Central memory CD8-positive, alpha-beta T cell (primary cell): ENCODE data around the gene TCF20.

Experiments
- ATAC-seq: fragments of 150-1000 bp; cut with Tn5 transposase; replicated peaks from 2 replicates; pipeline ENCODE4 v1.10.0; 2022; ENCODE audit warnings: mild to moderate bottlenecking, moderate FRiP score, moderate number of reproducible peaks; ENCODE audit not compliant: poor library complexity, severe bottlenecking; ENCODE audit errors: extremely low read depth
- DNase-seq, 2 donors: peaks; one replicate each; pipeline ENCODE4 v3.0.0; 2021; ENCODE audit warnings: low spot score in 2 of 2
- H3K27ac Mint-ChIP-seq: one replicate; pipeline ENCODE4 v1.8.0; 2022; ENCODE audit warnings: low read depth, mild to moderate bottlenecking, moderate library complexity, mixed read lengths
- H3K27me3 Mint-ChIP-seq: one replicate; pipeline ENCODE4 v1.8.0; 2022; ENCODE audit warnings: mixed read lengths
- H3K36me3 Mint-ChIP-seq: one replicate; pipeline ENCODE4 v1.8.0; 2022; ENCODE audit warnings: mild to moderate bottlenecking, moderate library complexity, mixed read lengths; ENCODE audit not compliant: insufficient read depth
- H3K4me1 Mint-ChIP-seq: one replicate; pipeline ENCODE4 v1.8.0; 2022; ENCODE audit warnings: mixed read lengths
- H3K4me3 Mint-ChIP-seq: one replicate; pipeline ENCODE4 v1.8.0; 2022; ENCODE audit warnings: mild to moderate bottlenecking, moderate library complexity, mixed read lengths
- H3K9me3 Mint-ChIP-seq: one replicate; pipeline ENCODE4 v1.8.0; 2022; ENCODE audit warnings: mixed read lengths

Gene TCF20

DNA sequence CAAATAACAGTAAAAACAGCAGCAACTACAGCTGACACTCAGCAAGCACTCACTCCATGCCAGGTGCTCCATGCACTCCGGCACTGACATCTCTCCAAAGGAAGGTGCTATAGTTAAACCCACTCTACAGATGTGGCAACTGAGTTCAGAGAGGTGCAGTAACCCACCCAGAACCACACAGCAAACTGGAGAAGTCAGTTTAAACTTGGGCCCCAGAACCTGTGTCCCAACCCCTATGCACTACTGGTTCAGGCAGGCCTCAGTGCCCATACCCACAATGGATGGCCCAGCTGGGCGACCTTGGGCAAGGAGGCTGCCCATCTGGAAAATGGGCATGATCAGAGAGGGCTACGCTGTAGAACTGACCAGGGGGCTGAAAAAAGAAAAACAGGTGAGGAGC, 26.4 kb upstream of the TCF20 start:
- no peak for DNase-seq
- peaks cover 50% of the 10 kb centered on the region for H3K4me1 Mint-ChIP-seq
- H3K27me3 Mint-ChIP-seq: no peaks in the 10 kb centered on the region
- ATAC-seq: no peak
- H3K4me3 Mint-ChIP-seq: no peak overlapping the region
- H3K9me3 Mint-ChIP-seq: no peaks in the 10 kb centered on the region
- peaks cover 5% of the 10 kb centered on the region for H3K36me3 Mint-ChIP-seq
- no peak overlapping the region for H3K27ac Mint-ChIP-seq

DNA sequence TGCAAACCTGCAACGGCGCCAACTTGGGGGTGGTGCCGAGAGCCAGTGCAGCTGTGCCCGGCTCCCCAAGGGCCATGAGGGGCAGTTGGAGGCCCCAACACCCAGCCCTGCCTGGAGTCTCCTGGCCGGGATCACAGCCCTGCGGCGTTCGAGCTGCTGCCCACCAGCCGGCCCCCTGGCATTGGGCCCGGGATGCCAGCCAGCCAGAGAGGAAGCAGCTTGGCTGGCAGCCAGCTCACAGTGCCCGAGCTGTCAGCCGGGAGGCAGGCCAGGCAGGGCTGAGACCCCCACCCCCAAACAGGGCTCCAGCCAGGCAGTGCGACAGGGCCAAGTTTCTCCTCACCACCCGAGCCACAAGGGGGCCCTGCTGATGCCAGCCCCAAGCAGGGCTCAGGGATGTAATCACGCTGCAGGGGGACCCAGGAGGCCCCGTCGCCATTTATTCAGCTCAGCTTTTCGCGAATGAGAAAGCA, 26.0 kb upstream of the TCF20 start:
- Mint-ChIP-seq H3K27me3 (no peaks in the 10 kb centered on the region), H3K36me3 (peaks cover 5% of the 10 kb centered on the region), H3K4me3 (no peak overlapping the region), H3K9me3 (no peaks in the 10 kb centered on the region), H3K27ac (no peak overlapping the region), H3K4me1 (peaks cover 54% of the 10 kb centered on the region)
- ATAC-seq (no peak), DNase-seq (no peak)

DNA sequence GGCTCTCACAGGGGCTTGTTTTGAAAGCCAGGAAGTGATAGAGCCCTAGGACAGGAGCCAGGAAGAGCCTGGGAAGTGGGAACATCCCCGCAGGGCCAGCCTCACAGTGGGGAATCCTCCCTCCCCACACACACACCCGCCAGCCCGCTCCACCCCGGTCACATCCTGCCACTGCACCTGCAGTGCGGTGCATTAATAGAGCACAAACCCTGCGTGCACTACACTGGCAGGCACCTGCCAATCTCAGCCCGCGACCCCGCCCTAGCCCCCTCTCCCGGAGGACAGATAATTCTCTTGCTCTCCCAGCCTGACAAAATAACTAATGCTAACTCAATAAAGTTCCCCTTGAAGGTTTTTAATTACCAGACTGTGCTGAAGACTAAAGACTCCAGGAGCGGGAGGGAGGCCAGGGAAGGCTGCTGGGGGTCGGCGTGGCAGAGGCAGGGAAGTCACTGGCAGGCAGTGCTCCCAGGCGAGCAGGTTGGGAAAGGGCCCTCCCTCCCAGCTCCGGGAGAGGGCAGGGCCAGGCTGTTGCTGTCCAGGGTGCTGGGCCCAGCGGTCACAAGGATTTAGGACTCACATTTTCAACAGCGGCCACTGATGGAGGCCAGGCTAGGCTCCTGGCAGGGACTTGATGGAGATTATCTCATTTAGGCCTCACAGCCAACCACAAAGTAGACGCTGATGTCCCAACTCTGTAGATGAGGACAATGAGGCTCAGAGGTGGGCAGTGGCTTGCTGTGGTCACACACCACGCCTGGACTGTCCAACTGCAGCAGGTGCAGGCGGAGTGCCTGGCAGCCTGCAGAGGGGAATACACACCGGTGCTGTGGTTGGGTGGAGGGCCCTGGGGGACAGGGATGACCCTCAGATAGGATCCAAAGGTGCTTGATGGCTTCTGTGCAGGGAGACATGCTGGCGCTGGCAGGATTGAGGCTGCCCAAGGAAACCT, 23.9 kb upstream of the TCF20 start:
- ATAC-seq: peak; percentile 65
- H3K4me1 Mint-ChIP-seq: peaks cover 39% of the 10 kb centered on the region
- H3K4me3 Mint-ChIP-seq: no peak overlapping the region
- DNase-seq: no peak
- no peaks in the 10 kb centered on the region for H3K9me3 Mint-ChIP-seq
- peaks cover 3% of the 10 kb centered on the region for H3K36me3 Mint-ChIP-seq
- H3K27me3 Mint-ChIP-seq: no peaks in the 10 kb centered on the region
- H3K27ac Mint-ChIP-seq: peak overlapping the region; percentile 38

DNA sequence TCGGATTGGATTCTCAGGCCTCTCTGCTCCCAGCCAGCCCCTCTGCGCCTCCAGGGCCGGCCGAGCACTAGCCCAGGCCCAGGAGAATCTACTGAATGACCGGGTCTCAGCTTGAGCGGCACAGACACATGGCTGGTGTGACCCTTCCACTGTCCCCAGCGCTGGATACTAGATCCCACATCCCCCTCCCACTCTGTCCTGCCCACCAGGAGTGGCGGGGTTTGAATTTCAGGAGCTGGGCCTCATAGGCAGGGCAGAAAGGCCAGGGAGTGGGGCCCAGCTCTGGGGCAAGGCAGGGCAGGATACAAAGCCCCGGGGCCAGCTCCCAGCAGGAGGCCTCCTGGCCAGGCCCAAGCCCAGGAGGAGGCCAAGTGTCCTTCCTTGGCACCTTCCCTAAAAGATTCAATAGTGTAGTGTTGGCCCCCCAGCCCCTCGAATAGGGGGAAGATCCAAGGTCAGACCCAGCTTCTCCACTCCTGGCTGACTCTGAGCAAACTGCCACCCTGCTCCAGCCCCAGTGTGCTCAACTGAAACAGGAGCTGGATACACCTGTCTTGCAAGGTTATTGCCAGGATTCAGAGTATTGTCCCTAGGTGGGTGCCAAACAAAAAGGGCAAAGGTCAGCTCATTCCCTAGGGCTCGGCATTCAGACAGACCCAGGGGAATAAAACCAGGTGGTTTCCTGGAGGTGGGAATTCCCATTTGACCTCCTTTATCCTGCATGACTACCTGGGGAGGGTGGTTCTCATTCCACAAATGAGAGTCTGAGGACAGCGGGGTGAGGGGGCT, 22.5 kb upstream of the TCF20 start:
- Mint-ChIP-seq H3K36me3 (peaks cover 3% of the 10 kb centered on the region), H3K9me3 (no peaks in the 10 kb centered on the region), H3K4me3 (no peak overlapping the region), H3K27me3 (no peaks in the 10 kb centered on the region), H3K27ac (no peak overlapping the region), H3K4me1 (peaks cover 25% of the 10 kb centered on the region)
- DNase-seq (no peak), ATAC-seq (no peak)

DNA sequence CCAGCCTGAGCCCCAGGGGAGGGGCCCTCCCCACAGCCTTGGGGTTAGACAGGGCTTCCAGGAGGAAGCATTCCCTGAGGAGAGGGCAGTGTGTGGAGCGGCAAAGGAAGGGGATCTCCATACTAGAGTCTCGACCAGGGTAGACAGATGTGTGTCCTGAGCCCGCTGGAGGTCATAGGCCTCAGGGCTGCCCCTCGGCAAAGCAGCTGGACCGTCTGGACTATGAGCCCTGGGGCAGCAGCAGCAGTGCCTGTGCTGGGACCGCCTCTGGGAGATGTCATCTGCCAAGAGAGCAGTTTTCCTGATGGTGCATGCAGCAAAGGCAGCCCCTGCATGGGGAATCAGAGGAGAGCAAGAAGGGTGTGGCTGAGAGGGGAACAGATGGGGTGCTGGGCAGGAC, 20.8 kb upstream of the TCF20 start:
- H3K9me3 Mint-ChIP-seq: no peaks in the 10 kb centered on the region
- H3K27me3 Mint-ChIP-seq: no peaks in the 10 kb centered on the region
- no peak overlapping the region for H3K4me3 Mint-ChIP-seq
- H3K36me3 Mint-ChIP-seq: peaks cover 7% of the 10 kb centered on the region
- H3K27ac Mint-ChIP-seq: no peak overlapping the region
- DNase-seq: no peak
- ATAC-seq: no peak
- H3K4me1 Mint-ChIP-seq: peaks cover 37% of the 10 kb centered on the region

DNA sequence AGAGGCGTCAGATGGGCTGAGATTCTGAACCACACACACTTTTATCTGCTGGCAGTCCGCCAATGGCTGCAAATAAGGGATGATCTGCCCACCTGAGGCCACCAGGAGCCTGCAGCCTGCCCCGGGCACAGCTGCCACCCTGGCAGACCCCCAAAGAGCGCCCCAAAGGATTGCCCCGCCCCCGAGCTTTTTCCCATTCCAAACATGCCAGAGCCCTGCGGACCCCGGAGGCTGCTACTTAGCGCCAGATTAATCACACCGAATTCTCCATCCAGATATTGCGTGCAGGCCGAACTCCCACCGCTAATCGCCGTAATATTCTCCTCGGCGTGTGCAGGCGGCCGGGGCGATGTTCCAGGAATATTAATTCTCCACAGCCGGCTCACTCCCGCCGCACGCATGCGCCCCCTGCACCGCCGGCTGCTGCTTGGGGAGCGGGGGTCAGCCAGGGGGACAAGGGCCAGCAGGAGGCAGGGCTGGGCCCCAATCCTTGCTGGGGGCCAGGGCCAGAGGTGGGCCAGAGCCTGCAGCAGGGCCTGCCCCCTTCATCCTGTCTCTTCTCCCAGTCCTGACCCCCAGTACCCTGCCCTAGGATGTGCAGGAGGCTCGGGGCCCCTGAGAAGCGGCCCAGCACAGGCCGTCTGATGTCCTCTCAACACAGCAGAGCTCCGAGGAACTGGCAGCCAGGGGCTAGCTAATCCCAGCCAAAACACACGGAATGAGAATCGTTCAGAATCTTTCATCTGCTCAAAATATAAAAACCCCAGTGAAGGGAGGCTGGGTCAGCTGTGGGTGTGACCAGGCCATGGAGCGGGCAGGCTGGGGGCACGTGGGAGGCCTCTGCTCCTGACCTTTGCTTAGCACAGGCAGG, 19.5 kb upstream of the TCF20 start:
- Mint-ChIP-seq H3K36me3 (peaks cover 9% of the 10 kb centered on the region), H3K27me3 (no peaks in the 10 kb centered on the region), H3K9me3 (no peaks in the 10 kb centered on the region), H3K27ac (no peak overlapping the region), H3K4me3 (no peak overlapping the region), H3K4me1 (peaks cover 49% of the 10 kb centered on the region)
- no peak for ATAC-seq
- no peak for DNase-seq

DNA sequence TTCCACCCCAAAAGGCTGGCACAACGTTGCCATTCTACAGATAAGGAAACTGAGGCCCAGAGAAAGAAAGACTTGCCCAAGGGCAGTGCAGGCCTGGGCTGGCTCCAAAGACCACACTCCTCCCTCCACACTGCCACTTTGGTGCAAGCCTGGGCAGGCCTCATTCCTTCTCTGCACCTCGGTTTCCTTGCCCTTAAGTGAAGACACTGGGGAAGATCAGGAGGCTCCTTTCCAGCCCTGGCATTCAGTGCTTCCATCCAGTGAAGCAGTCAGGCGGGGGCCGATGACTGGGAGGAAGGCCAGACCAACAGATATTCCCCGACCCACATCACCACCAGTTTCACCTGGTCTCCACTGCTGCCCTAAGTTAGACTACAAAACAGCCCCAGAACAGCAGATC, 18.3 kb upstream of the TCF20 start:
- no peak for ATAC-seq
- Mint-ChIP-seq H3K4me3 (no peak overlapping the region), H3K36me3 (peaks cover 9% of the 10 kb centered on the region), H3K27ac (no peak overlapping the region), H3K4me1 (peaks cover 45% of the 10 kb centered on the region), H3K27me3 (no peaks in the 10 kb centered on the region), H3K9me3 (no peaks in the 10 kb centered on the region)
- no peak for DNase-seq

DNA sequence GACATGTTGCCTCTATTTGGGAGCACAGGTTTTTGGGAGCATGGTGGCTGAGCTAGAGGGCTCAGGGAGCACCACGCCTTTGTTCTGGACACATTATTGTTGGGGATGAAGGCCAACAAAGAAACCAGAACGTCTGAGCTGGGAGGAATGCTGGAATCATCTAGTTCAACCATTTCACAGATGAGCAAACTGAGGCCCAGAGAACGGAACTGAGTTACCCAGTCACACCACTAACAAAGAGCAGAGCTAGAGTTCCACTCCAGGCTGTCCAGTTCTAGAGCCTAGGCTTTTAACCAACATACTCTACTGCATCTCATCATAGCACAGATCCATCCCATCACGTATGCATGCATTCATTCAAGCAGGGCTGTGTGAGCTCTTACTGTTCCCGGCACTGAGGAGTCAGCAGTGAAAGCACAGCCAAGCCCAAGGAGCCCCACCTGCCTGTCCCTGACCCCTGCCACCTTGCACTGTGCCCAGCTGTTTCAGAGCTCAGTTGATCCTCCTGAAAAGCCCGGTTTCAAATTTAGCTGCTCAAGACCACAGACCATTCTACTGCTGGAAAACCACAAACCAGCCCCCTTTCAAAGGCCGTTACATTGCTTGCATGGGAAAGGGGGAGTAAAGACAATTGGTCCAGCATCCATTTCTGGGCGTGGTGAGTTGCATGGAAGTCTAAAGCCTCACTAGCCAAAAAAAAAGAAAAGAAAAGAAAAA, 16.9 kb upstream of the TCF20 start:
- Mint-ChIP-seq H3K9me3 (no peaks in the 10 kb centered on the region), H3K36me3 (peaks cover 7% of the 10 kb centered on the region), H3K4me3 (no peak overlapping the region), H3K27me3 (peaks cover 10% of the 10 kb centered on the region), H3K4me1 (peaks cover 47% of the 10 kb centered on the region), H3K27ac (peak overlapping the region; percentile 88)
- DNase-seq (no peak), ATAC-seq (no peak)

DNA sequence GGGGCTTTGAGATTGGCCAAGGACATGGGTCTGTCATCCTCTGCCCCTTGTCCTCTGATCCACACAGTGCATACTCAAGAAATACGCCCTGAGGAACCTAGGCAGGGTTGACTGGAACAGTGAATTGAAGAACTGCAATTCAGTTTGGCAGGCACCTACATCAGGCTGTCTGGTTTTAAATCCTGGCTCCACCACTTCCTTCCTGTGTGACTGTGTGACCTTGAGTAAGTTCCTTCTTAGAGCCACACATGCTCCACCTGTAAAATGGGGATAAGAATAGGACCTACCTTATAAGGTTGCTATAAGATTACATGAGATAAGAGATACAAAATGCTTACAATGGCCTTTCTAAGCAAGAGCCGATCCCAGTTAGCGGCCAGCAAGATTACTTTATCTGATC, 15.8 kb upstream of the TCF20 start:
- H3K9me3 Mint-ChIP-seq: no peaks in the 10 kb centered on the region
- H3K27ac Mint-ChIP-seq: peak overlapping the region; percentile 88
- H3K4me1 Mint-ChIP-seq: peaks cover 42% of the 10 kb centered on the region
- H3K4me3 Mint-ChIP-seq: peak overlapping the region; percentile 60
- H3K36me3 Mint-ChIP-seq: peaks cover 7% of the 10 kb centered on the region
- DNase-seq: peak in 1 of 2 donors; percentile 35
- H3K27me3 Mint-ChIP-seq: peaks cover 21% of the 10 kb centered on the region
- peak; percentile 92 for ATAC-seq

DNA sequence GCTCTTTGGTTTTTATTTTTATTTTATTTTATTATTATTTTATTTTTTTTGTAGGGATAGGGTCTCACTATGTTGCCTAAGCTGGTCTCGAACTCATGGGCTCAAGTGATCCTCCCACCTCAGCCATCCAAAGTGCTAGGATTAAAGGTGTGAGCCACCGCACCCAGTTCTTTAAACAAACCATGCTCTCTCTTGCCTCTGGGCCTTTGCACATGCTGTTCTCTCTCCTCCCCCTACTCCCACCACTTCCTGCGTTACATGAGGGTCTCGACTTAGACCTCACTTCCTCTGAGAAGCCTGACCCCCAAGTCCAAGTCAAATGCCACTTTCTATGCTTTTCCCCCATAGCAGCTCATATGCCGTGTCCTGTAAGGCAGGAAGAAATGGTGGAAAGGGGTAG, 15.2 kb upstream of the TCF20 start:
- H3K36me3 Mint-ChIP-seq: peaks cover 7% of the 10 kb centered on the region
- DNase-seq: no peak
- H3K9me3 Mint-ChIP-seq: no peaks in the 10 kb centered on the region
- H3K4me1 Mint-ChIP-seq: peaks cover 40% of the 10 kb centered on the region
- no peak for ATAC-seq
- H3K27ac Mint-ChIP-seq: peak overlapping the region; percentile 88
- peaks cover 25% of the 10 kb centered on the region for H3K27me3 Mint-ChIP-seq
- peak overlapping the region; percentile 60 for H3K4me3 Mint-ChIP-seq

DNA sequence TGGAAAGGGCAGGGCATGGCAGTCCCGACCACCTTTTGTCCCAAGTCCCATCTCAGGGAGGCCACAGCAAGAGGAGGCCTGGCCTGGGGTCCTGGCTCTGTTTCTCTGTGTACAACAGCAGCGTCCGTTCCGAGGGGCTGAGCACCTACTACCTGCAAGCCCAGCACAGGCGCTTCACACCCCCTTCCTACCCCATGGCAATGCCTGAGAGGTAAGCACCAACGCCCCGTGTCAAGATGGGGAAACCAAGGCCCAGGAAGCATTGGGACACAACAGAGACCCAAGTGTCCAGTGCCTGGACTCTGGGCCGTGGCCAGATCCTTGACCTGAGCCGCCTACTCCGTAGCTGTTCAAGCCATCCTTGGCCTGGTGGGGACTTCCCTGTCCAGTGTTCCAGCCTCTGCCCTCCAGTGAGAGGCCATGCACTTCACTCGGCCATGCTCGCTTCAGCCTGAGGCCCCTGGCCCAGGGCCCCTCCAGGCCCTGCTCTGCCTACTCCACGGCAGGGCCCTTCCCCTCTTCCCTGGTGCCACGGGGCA, 14.3 kb upstream of the TCF20 start:
- Mint-ChIP-seq H3K27me3 (peaks cover 25% of the 10 kb centered on the region), H3K36me3 (peaks cover 7% of the 10 kb centered on the region), H3K9me3 (no peaks in the 10 kb centered on the region), H3K27ac (peak overlapping the region; percentile 88), H3K4me1 (peaks cover 40% of the 10 kb centered on the region), H3K4me3 (peak overlapping the region; percentile 60)
- DNase-seq: no peak
- no peak for ATAC-seq
